ENCODE measurements around the gene SRGN. TPM values are rescaled to one million over a fixed set of nuclear protein-coding genes. Genes with fewer than 3 reads are reported as not detected.

Gene SRGN
- polyA plus RNA-seq, 3 donors = 1,724 to 3,407 (median 1,859) TPM

DNA sequence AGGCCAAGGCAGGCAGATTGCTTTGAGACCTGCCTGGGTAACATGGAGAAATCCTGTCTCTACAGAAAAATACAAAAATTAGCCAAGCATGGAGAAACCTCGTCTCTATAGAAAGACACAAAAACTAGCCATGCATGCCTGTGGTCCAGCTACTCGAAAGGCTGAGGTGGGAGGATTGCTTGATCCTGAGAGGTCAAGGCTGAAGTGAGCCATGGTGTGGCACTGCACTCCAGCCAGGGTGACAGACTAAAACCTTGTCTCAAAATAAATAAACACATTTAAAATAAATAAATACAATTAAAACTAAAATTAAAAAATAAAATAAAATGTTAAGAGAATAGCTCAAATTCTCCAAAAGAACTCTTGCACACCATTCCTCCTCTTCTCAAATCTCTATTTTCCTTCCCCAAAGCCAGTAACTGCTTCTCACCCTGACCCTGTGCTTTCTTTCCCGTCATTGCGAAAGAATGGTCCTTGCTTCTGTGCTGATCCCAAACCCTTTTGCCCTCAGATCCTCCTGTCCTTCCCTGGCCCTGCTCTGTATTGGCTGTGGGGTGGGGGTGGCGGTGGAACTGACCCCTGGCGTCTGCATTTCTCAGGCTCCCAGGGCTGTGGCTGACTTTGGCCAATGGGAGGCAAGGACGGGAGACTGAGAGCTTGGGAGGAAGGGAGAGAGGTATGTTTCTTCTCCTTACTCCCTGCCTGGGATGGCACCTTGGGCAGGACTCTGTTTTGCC, 12.4 kb downstream of the SRGN start:
- Histone ChIP-seq H3K27ac (ENCODE audit: low read depth in 1 of 2, low read length in 2 of 2) (peak overlapping the region; percentile 60 to 61), H3K4me3 (replicated peaks in 1 of 3; ENCODE audit: low read depth in 2 of 3, low read length in 3 of 3) (peak overlapping the region in 1 of 3 experiments; percentile 36), H2AFZ (ENCODE audit: insufficient read depth, low read depth, low read length, poor library complexity, severe bottlenecking) (no peak overlapping the region), H4K20me1 (ENCODE audit: insufficient read depth, low read length) (peaks cover 100% of the 10 kb centered on the region), H3K27me3 (ENCODE audit: control insufficient read depth in 2 of 2, insufficient read depth in 2 of 2, low read length in 2 of 2) (no peaks in the 10 kb centered on the region), H3K9me3 (replicated peaks in 1 of 2; ENCODE audit: control insufficient read depth in 1 of 2, insufficient read depth in 1 of 2, low read length in 2 of 2) (no peaks in the 10 kb centered on the region), H3K9ac (ENCODE audit: insufficient read depth, low read length, poor library complexity, severe bottlenecking) (no peak overlapping the region), H3K36me3 (replicated peaks in 1 of 2; ENCODE audit: control insufficient read depth in 1 of 2, insufficient read depth in 2 of 2, low read length in 2 of 2) (peaks cover 81 to 93% of the 10 kb centered on the region in 2 donors), H3K79me2 (ENCODE audit: insufficient read depth, low read length) (peaks cover 91% of the 10 kb centered on the region), H3K4me2 (replicated peaks; ENCODE audit: extremely low read depth, low read length, poor library complexity, severe bottlenecking) (peak overlapping the region; percentile 43), H3K4me1 (ENCODE audit: control insufficient read depth in 1 of 2, insufficient read depth in 2 of 2, low read length in 2 of 2) (peaks cover 66 to 71% of the 10 kb centered on the region in 2 donors)
- no peak for DNase-seq
- peak overlapping the region; percentile 79 to 96 (median 90) for H3K27ac Mint-ChIP-seq
- peaks cover 0 to 8% (median 0%) of the 10 kb centered on the region in 7 donors for H3K9me3 Mint-ChIP-seq
- H3K27me3 Mint-ChIP-seq (ENCODE audit: low read depth in 3 of 3) = peaks cover 0 to 2% (median 0%) of the 10 kb centered on the region in 3 donors
- TF ChIP-seq, protein P1, sequence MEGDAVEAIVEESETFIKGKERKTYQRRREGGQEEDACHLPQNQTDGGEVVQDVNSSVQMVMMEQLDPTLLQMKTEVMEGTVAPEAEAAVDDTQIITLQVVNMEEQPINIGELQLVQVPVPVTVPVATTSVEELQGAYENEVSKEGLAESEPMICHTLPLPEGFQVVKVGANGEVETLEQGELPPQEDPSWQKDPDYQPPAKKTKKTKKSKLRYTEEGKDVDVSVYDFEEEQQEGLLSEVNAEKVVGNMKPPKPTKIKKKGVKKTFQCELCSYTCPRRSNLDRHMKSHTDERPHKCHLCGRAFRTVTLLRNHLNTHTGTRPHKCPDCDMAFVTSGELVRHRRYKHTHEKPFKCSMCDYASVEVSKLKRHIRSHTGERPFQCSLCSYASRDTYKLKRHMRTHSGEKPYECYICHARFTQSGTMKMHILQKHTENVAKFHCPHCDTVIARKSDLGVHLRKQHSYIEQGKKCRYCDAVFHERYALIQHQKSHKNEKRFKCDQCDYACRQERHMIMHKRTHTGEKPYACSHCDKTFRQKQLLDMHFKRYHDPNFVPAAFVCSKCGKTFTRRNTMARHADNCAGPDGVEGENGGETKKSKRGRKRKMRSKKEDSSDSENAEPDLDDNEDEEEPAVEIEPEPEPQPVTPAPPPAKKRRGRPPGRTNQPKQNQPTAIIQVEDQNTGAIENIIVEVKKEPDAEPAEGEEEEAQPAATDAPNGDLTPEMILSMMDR (IDR thresholded peaks at IDR 0.05) = no peak
- H3K4me1 Mint-ChIP-seq = peaks cover 62% of the 10 kb centered on the region
- intact Hi-C loops (cut with micrococcal nuclease) = no loop called here
- peaks cover 82 to 95% of the 10 kb centered on the region in 2 donors for H3K36me3 Mint-ChIP-seq
- peak overlapping the region; percentile 7 to 66 for H3K4me3 Mint-ChIP-seq
- no CpG with 5 or more reads among the region's 7 CpGs for WGBS (ENCODE audit: insufficient coverage)

DNA sequence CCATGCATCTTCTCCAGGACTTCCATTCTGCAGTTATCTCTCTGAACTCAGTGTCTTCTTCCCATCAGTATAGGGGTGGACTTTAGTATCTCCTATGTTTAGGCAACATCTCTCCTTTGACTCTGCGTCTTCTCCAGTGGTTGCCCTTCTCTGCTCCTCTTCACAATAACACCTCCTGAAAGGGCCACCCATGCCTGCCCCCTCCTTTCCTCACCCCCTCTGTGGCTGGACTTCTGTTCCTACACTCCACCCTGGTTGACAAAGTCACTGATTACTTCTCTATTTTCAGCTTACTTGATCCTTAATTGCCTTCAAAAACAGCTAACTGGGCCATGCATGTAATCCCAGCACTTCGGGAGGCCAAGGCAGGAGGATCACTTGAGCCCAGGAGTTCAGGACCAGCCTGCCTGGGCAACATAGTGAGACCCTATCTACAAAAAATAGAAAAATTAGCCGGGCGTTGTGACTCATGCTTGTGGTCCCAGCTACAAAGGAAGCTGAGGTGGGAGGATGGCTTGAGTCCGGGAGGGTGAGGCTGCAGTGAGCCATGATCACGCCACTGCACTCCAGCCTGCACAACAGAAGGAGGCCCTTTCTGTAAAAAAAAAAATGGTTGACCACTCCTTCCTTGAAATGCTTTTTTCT, 13.7 kb downstream of the SRGN start:
- Mint-ChIP-seq H3K27me3 (ENCODE audit: low read depth in 3 of 3) (peaks cover 0 to 2% (median 0%) of the 10 kb centered on the region in 3 donors), H3K9me3 (peaks cover 0 to 8% (median 0%) of the 10 kb centered on the region in 7 donors), H3K27ac (peak overlapping the region; percentile 86 to 96 (median 90)), H3K36me3 (peaks cover 72 to 92% of the 10 kb centered on the region in 2 donors), H3K4me3 (peak overlapping the region; percentile 24 to 66), H3K4me1 (peaks cover 56% of the 10 kb centered on the region)
- intact Hi-C loops (cut with micrococcal nuclease) = loop anchor here in 1 of 2 donors (1.0 kb wide), 1 partner anchor 8 kb away; no protein-coding TSS in a partner anchor
- Histone ChIP-seq H3K36me3 (replicated peaks in 1 of 2; ENCODE audit: control insufficient read depth in 1 of 2, insufficient read depth in 2 of 2, low read length in 2 of 2) (peaks cover 78 to 88% of the 10 kb centered on the region in 2 donors), H3K9ac (ENCODE audit: insufficient read depth, low read length, poor library complexity, severe bottlenecking) (no peak overlapping the region), H3K4me1 (ENCODE audit: control insufficient read depth in 1 of 2, insufficient read depth in 2 of 2, low read length in 2 of 2) (peaks cover 53 to 59% of the 10 kb centered on the region in 2 donors), H3K79me2 (ENCODE audit: insufficient read depth, low read length) (peaks cover 78% of the 10 kb centered on the region), H3K27ac (ENCODE audit: low read depth in 1 of 2, low read length in 2 of 2) (peak overlapping the region; percentile 60 to 73), H4K20me1 (ENCODE audit: insufficient read depth, low read length) (peaks cover 100% of the 10 kb centered on the region), H3K4me3 (replicated peaks in 1 of 3; ENCODE audit: low read depth in 2 of 3, low read length in 3 of 3) (peak overlapping the region in 1 of 3 experiments; percentile 36), H3K4me2 (replicated peaks; ENCODE audit: extremely low read depth, low read length, poor library complexity, severe bottlenecking) (peak overlapping the region; percentile 43), H3K27me3 (ENCODE audit: control insufficient read depth in 2 of 2, insufficient read depth in 2 of 2, low read length in 2 of 2) (no peaks in the 10 kb centered on the region), H2AFZ (ENCODE audit: insufficient read depth, low read depth, low read length, poor library complexity, severe bottlenecking) (no peak overlapping the region), H3K9me3 (replicated peaks in 1 of 2; ENCODE audit: control insufficient read depth in 1 of 2, insufficient read depth in 1 of 2, low read length in 2 of 2) (no peaks in the 10 kb centered on the region)
- DNase-seq = peak; percentile 61 to 82 (median 78)
- 3% methylated on average over 4 of the region's 6 CpGs for WGBS (ENCODE audit: insufficient coverage)
- TF ChIP-seq, protein P1 (IDR thresholded peaks at IDR 0.05) = no peak

Data from CD14-positive monocyte (primary cell).